GM21528 (cell line): ENCODE data around the gene FERMT3.

Experiments used
- ATAC-seq: cut with Tn5 transposase; IDR thresholded peaks from one replicate; pipeline ENCODE4 v1.9.1; 2021; ENCODE audit warnings: mild to moderate bottlenecking, moderate library complexity; ENCODE audit not compliant: unreplicated experiment, low FRiP score

The FERMT3 gene

GRCh38 chr11:64219354-64219684, 12.8 kb downstream of the FERMT3 start:
- ATAC-seq: no peak

DNA sequence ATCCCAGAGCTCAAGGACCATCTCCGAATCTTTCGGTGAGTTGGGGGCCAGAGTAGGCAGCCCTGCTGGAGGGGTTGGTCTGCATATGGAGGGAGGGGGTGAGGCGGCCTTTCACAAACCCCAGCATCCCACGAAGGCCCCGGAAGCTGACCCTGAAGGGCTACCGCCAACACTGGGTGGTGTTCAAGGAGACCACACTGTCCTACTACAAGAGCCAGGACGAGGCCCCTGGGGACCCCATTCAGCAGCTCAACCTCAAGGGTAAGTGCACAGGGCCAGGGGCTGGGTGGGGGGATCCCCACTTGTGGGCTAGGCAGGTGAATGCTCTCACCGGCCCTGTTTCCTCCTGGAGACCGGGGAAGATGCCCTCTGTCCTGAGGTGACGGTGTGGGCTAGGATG, 13.2 kb downstream of the FERMT3 start:
- ATAC-seq: no peak

DNA sequence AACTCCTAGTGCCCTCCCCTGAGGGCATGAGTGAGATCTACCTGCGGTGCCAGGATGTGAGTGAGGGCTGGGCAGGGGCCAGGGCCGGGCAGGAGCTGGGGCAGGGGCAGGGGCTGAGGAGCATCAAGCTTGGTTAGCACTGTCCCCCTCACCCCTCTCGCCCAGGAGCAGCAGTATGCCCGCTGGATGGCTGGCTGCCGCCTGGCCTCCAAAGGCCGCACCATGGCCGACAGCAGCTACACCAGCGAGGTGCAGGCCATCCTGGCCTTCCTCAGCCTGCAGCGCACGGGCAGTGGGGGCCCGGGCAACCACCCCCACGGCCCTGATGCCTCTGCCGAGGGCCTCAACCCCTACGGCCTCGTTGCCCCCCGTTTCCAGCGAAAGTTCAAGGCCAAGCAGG, 13.8 kb downstream of the FERMT3 start:
- no peak for ATAC-seq

- no peak for ATAC-seq
Measured at GRCh38 chr11:64220798-64221197, 14.3 kb downstream of the FERMT3 start.

- no peak for ATAC-seq
Measured at GRCh38 chr11:64222651-64223000, 16.1 kb downstream of the FERMT3 start.

GRCh38 chr11:64223001-64223651, 16.6 kb downstream of the FERMT3 start:
- ATAC-seq: no peak

DNA sequence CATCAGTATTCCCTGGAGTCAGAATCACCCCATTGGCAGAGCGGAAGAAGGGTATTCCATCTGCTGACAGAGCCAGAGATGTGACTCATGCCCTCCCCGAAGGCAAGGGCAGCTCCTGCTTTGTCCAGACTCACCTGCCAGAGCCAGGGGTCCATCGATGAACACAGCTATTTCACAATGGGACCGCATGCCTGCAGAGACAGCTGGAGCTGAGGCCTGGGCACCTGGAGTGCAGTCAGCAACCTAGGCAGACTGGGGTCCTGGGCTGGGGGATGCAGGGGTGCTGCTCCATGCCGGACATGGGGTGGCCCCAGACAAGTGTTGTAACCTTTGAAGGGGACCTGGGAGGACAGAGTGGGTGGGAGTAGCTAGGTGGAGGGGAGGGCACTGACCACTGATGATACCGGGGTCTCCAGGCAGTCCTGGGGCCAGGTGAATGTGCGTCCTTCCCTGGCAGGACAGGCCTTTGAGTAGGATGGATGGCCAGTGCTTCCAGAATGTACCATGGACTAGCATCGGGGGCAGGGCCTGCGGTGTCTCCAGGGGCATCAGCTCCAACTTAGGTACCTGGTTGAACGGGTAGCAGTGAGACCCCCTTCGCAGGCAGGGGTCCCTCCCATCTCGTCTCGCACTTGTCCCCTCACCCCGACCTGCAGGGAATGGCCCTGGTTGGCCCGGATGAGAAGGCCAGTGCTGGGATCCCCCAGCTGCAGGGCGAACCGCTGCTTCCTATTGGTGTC, 17.8 kb downstream of the FERMT3 start:
- no peak for ATAC-seq

GRCh38 chr11:64224891-64225607, 18.5 kb downstream of the FERMT3 start:
- ATAC-seq: no peak

DNA sequence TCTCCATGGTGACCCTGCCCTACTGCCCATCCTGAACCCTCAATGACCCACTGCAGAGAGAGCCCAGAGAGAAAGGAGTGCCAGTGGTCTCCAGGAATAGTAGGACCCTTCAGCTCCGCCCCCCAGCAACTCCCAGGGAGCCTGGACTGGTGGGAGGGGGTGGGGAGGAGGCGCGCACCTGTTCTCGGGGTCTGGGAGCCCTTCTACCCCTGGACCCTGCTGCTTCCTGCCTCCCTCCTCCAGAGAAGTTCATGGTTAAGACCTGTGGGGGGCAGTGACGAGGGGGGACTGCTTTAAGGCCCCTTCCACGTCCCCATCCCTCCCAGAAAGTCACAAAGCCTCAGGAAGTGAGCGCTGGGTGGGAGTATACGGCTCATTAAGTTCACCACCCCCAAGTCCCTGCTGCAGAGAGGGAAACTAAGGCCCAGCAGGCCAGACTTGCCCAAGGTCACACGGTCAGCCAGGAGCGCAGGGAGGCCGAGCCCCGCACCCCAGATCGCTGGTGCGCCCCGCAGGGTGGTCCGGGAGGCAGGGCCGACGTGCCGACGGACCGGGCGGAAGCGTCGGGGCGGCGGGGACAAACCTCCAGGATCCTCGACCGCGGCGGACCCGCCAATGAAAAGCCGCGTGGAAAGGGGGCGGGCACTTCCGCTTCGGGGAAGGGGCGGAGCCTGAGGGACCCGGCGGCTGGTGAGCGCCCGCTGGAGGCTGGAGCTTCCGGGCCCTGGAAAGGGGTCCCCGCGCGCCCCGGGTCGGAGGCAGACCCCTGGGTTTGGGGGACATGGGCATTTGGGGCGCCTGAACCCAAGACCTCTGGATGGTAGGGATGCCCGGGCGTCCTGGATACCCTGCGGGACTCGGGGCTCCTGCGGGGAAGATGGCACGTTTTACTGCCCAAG, 19.3 kb downstream of the FERMT3 start, which contains the start of the genes NUDT22 and TRPT1:
TSS of gene NUDT22 (plus strand) at position 667 of the 899 bp plus-strand sequence. CDS start 379 bp downstream, outside the sequence.
TSS of gene TRPT1 (minus strand) at position 579 of the 899 bp plus-strand sequence. CDS start at position 253, 326 bp downstream.
- ATAC-seq: peak; percentile 40

DNA sequence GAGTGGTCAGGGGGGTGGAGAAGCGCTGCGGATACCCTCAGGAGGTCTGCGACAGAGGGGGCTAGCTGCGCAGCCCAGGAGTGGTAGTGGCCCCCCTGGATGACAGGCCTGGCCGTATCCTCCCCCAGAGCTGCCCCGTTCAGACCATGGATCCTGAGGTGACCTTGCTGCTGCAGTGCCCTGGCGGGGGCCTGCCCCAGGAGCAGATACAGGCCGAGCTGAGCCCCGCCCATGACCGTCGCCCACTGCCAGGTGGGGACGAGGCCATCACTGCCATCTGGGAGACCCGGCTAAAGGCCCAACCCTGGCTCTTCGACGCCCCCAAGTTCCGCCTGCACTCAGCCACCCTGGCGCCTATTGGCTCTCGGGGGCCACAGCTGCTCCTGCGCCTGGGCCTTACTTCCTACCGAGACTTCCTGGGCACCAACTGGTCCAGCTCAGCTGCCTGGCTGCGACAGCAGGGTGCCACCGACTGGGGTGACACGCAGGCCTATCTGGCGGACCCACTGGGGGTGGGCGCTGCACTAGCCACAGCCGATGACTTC, 20.1 kb downstream of the FERMT3 start:
- no peak for ATAC-seq

DNA sequence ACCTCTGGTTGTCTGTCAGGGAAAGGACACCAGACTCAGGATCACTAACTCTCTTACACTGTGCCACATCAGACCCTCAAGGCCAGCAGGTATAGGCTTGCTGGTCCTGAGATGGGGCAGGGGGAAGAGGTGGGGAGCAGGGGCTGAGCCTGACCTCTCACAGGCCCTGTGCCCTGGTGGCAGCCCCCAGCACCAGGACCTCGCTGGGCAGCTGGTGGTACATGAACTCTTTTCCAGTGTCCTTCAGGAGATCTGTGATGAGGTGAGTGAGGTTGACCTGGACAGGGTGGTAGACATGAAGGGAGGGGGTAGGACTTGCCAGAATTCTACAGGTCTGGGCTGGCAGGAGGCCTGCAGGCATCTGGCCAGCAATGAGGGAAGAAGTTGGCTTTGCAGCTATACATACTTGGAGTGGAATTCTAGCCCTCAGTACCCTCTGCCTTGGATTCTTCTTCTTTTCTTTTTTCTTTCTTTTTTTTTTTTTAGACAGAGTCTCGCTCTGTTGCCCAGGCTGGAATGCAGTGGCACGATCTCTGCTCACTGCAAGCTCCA, 21.0 kb downstream of the FERMT3 start:
- no peak for ATAC-seq

- ATAC-seq: no peak
Measured at GRCh38 chr11:64229090-64229743, 22.7 kb downstream of the FERMT3 start.

DNA sequence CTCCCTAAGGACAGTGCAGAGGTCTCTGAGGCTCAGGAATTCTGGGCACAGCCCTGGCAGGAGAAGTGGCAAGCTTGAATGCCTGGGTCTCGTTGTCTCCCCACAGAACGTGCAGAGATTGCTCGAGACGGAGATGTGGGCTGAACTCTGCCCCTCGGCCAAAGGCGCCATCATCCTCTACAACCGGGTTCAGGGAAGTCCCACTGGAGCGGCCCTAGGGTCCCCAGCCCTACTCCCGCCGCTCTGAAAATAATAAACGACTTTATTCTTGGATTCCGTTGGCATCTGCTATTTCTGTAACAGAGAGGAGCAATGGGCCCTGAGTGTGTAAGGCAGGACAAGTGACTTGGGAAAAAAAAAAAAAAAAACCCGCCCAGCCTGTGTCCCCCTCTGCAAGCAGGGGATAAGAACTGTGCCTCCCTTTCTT, 23.2 kb downstream of the FERMT3 start:
- ATAC-seq: no peak

DNA sequence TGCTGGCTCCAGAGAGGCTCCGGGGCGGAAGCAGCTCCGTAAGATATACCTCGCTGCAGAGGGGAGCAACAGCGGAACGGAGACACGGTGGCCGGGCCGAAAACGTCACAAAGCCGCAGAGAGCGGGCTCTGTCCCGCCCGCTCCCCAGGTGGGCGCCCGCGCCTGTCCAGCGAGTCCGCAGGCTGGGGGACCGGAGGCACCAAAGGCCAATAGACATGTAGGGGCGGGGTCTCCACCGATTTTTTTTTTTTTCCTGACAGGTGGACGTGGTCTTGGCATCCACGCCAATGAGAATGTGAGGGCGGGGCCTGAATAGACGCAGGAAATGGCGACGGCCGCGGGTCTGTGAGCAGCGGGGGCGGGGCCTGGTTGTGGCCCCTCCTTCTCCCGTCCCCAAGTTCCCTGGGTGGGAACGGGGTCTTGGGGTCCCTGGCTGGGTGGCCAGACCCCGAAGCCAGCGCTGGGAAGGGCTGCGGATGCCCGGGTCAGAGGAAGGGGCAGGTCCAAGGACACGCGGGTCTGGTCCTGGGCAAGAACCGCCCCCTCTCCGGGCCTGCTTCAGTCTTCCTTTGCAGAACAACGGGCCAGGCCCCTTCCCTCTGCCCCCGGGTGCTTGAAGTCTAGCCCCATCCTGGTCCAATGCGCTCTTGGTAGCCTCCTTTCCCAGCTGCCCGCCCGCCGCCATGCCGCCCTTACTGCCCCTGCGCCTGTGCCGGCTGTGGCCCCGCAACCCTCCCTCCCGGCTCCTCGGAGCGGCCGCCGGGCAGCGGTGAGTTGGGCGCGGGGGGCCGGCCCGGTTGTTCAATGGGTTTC, 23.9 kb downstream of the FERMT3 start, which contains the start of gene DNAJC4:
TSS of gene DNAJC4 (plus strand) at position 378 of the 814 bp plus-strand sequence. CDS start at position 685, 307 bp downstream.
- peak; percentile 42 for ATAC-seq

- ATAC-seq: no peak
Measured at GRCh38 chr11:64230985-64231365, 24.5 kb downstream of the FERMT3 start.

DNA sequence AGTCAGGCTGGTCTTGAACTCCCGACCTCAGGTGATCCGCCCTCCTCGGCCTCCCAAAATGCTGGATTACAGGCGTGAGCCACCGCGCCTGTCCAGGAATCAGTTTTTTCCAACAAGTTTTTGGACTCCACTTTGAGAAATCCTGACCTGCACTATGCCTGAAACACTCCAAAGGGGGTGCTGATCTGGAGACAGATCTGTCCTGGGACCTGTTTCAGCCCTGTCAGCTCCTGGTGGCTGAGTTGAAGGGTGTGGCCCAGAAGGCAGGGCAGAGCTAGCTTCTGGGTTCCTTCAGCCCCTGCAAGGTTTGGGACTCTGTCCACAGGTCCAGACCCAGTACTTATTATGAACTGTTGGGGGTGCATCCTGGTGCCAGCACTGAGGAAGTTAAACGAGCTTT, 25.0 kb downstream of the FERMT3 start:
- ATAC-seq: no peak

GRCh38 chr11:64232182-64232966, 25.9 kb downstream of the FERMT3 start:
- no peak for ATAC-seq

- ATAC-seq: no peak
Measured at GRCh38 chr11:64232967-64233315, 26.4 kb downstream of the FERMT3 start.
